NCI-H2196 (cell line): Measurements from ENCODE around the gene KLHL18.
A peak's percentile ranks its signal among the peaks of the same experiment; 100 is the strongest.
"Not testable (repeated sequence)": the region's sequence is repeated elsewhere in the genome, so short reads cannot be mapped to it uniquely, and the experiment has no call there.

Experiments used
- DNase-seq: peaks from one replicate; lab custom pipeline; 2025; ENCODE audit not compliant: unreplicated experiment; lab: John Stamatoyannopoulos, UW

The KLHL18 gene

DNA sequence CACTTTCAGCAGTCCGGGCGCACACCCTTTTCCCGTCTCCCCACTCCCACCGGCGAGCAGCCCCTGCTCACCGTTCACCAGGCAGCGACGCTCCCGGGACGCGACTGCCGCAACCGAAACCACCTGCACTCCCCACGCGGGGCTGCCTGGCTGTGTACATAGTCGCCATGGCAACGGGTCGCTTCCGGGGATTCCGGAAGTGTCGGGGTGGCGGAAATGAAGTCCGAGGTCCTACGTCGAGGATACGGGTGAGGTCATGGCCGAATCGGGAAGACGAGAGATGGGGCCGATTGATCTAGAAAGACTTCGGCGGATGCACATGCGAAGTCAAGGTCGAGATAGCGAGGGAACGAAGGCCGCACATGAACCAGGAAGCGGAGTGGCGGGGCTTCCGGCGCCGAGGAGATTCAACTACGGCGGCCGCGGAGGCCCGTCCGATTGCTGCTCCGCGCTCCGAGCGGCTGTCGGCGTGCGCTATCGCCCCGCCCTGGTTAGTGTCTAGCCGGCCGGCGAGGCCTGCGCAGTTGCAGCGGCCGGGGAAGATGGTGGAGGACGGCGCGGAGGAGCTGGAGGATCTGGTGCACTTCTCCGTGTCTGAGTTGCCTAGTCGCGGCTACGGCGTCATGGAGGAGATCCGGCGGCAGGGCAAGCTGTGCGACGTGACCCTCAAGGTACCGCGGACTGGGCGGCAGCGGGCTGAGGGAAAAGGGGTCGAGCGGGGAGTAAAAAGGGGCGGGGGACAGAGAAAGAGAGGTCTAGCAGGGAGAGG is at the start of gene KLHL18, which contains the start of gene KIF9:
KLHL18 (plus strand) TSS at position 521 of the 769 bp plus-strand sequence; CDS start at position 543, 22 bp downstream.
KIF9 (minus strand) TSS at position 376 of the 769 bp plus-strand sequence. CDS start 5,425 bp downstream, outside the sequence.
- peak; percentile 81 for DNase-seq

DNA sequence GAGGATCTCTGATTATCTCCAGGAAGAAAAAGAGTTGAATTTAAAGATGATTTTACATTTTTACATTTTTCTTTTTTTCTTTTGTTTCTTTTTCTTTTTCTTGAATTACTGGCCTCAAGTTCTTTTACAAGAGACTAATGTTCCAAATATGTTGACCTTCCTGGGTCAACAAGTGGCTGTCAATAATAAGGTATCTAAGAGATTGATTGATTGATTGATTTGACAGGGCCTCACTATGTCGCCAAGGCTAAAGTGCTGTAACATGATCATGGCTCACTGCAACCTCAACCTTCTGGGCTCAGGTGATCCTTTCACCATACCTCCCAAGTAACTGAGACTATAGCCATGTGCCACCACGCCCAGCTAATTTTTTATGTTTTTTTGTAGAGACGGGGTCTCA is 44.7 kb upstream of the KLHL18 start:
- no peak for DNase-seq

DNA sequence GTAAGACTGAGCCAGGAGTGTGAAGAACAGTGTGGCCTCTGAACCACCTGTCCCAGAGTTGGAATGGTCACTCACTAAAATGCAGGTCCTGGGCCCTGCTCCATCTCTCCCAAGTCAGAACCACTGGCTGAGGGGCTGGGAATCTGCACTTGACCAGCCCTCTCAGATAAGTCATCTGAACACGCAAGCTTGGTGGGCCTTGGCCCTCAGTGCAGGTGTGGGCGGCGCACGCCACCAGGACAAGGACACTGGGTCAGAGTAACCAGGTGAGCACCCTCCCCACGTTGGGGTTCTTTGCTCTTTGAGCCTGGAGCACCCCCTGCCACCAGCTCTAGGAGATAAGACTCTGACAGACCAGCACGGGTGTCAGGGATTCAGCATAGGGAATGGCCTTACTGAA is 42.8 kb upstream of the KLHL18 start:
- no peak for DNase-seq

DNA sequence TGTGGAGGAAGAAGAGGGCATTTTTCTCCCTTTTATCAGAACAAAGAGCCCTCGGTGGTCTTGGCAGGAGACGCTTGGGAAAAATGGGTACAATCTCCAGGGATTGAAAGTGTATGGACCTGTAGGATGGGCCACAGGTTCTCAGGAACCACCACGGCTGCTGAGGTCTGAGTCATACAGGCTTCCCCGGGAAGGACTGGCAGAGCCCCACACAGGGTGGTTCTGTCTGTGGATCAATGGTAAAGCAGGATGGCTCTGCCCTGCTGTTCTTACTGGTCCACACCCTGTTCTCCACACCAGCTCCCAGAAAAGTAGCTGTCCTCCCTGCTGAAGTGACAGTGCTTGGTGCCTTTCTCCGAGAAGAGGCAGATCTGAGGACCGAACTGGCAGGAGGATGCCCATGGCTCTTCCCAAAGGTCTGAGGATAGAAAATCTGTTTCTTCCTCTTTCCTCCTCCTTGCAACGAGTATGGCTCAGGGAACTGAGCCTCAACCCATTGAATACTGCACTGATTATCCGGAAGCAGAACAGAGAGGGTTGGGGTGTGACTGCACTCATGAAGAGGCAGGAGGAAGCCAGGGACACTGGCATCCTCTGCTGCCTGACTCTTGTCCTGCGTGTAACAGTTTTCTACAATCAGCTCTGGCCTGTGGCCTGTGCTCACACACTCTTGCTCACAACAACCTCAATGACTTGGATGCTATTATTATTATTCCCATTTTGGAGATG is 39.2 kb upstream of the KLHL18 start:
- DNase-seq, result no peak

DNA sequence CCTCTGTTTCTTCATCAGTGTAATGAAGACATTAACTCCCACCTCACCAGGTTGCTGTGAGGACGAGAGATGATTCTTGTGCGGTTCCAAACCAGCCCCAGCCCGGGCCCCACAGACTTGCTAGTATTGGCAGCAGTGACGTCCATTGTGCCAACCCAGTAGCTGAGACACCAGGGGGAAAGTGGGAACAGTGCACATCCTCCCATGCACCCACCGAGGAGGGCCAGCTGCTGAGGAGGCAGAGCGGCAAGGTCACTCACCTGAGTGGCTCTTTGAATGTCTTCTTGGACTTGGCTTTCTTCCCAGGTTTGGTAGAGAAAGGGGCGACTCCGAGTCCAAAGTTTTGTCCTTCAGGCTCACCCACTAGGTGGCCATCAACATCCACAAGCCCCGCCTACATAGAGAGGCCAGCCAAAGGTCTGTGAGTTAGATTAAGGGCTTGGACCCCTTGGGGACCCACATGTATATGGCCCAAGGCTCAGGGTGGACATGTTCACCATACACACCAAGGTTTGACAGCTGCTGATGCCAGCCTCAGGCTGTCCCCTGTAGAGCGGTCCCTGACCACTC is 38.1 kb upstream of the KLHL18 start:
- DNase-seq, result no peak

DNA sequence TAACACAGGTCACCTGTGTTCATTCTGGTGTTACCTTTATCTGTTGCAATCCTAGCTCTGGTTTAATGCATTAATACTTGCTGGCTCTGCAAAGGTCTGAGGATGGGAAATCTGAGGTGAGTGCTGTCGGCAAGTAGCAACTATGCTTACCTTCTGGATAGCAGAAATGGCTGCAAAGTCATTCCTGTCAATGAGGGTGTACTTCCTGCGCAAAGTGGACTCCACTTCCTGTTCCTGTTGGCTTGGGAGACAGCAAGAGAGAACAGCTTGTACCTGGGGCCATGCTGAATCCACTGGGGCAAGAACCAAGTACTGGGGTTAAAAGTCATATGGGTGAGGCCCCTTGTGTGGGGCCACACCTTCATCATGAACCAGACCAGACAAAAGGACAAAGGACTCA is 37.5 kb upstream of the KLHL18 start:
- no peak for DNase-seq

DNA sequence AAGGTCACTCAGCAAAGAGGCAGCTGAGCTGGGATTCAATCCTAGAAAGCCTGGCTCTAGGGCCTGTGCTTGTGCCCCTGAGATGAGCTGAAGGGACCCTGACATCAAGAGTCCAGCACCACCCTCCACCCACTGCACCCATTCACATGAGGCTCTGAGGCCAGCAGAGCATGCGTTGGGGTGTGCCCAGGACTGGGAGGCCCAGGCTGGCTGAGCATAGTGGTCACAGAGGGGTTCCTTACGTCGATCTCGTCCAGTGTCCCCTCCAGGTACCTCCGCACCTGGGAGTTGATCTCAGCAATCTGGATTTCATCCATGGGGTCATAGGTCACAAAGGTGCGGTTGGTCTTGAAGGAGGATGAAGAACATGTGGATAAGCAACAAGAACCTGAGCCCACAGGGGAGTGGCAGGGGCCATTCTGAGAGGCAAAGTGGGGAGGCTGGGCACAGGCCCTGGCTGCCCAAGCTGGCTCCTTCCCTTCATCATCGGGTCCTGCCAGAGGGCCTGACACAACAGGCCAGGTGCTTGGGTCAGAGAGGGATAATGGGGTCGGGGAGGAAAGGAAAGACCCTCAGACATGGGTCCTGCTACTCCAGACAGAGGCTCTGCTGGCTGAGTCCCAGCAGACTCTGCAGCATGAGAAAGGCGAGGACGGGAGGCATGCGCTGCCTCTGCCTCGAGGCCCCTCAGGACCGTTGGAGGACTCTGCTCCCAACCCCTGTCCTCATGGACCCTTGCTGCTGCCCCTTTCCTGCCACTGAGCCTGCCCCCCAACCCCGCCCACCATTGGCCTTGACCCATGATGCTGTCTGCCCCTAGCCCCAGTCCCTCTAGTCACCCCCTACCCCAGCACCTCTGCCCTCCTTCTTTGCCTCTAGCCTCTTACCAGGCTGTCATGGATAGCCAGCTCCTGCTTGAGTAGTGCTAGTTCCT is 35.3 kb upstream of the KLHL18 start:
- no peak for DNase-seq

DNA sequence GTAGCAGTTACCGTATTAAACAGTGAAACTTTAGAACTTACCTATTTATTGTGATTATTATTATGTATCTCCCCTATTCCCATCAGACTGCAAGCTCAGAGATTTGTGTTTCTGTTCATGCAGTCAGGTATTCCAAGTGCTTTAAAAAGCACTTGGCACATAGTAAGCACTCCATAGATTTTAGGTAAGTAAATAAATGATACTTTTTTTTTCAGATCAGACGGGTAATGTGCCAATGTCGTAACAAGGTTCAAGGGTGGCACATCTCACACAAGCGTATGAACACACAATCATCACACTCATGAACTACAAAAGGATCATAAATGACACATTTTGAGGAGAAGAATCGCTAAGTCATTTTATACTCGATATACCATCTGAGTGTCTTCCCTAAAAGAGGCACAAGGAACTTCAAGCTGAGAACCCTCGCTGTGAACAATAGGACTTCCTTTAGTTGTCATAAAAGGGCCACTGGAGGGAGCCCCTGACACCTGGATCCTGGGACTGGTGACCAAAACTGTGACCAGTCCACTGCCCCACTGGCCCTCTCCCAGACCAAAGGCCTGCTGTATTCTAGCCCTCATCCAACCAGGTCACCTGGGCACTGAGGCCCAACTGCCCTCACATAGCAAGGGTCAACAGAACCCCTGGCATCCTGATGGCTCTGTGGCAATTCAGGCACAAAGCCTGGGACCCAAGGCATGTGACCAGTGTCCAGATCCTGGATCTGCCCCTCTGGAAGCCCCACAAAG is 32.3 kb upstream of the KLHL18 start:
- DNase-seq, result no peak

DNA sequence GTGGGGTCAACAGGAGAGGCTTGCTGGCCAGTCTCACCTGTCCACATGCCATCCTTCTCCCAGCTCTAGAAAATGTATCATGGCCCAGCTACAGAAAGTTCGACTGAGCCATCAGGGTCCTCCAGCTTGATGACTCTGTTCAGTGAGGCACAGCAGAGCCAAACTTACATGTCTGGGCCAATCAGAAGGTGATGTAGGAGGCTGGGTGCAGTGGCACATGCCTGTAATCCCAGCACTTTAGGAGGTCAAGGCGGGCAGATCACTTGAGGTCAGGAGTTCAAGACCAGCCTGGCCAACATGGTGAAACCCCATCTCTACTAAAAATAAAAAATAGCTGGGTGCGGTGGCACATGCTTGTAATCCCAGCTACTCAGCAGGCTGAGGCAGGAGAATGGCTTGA is 31.7 kb upstream of the KLHL18 start:
- not testable (repeated sequence) for DNase-seq

DNA sequence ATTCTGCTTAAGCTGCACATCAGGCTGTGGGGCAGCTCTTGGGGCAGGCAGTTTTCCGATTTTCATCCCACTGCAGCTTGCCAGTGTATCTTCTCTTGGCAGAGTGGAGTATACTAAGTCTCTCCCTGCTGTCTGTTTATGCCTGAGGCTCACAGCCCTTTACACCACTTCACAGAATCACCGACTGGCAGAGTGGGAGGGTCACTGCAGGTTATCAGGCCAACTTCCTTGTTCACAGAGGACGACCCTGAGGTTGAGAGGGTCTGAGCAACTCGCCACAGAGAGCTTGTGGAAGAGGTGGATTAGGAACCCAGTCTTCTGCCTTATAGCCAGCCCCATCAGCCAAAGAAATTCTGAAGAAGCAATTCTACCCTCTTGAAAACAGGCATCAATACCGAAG is 31.1 kb upstream of the KLHL18 start:
- no peak for DNase-seq

DNA sequence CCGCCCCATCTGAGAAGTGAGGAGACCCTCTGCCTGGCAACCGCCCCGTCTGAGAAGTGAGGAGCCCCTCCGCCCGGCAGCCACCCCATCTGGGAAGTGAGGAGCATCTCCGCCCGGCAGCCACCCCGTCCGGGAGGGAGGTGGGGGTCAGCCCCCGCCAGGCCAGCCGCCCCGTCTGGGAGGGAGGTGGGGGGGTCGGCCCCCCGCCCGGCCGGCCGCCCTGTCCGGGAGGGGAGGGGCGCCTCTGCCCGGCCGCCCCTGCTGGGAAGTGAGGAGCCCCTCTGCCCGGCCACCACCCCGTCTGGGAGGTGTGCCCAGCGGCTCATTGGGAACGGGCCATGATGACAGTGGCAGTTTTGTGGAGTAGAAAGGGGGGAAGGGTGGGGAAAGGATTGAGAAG is 26.4 kb upstream of the KLHL18 start:
- DNase-seq, result not testable (repeated sequence)

DNA sequence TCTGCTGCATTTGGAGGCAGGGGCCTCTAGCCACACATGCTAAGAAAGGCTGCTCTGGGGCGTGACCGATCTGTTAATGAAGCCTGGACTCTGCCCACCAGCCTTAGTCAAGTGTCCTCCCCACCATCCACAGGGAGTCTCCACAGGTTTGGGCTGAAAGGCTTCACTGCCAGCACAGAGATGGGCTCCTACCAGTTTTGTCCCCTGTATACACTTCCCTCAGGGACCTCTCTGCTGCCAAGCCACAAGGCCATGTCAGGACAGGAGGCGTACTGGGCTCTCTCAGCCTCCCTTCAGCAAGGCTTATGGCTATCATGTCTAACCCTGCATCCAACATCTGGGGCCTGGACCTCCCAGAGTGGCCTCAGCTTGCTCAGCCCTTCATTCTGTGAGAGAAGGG is 23.6 kb upstream of the KLHL18 start:
- DNase-seq, result no peak

DNA sequence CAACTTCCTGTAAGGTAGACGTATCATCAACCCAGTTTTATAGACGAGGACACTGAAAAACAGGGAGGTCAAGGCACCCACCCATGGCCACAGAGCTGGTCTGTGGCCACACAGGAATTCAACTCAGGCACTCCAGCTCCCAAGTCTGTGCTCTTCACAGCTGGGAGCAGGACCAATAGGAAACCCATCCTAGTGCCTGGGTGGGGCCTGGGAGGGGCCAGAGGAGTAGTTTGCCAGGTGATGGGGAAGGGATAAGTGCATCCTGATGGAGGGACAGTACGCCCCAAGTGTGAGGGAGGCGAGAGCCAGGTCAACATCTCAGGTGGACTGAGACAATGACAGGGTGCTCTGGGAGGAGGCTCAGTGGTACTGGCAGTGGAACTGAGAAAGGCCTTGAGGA is 22.1 kb upstream of the KLHL18 start:
- no peak for DNase-seq

DNA sequence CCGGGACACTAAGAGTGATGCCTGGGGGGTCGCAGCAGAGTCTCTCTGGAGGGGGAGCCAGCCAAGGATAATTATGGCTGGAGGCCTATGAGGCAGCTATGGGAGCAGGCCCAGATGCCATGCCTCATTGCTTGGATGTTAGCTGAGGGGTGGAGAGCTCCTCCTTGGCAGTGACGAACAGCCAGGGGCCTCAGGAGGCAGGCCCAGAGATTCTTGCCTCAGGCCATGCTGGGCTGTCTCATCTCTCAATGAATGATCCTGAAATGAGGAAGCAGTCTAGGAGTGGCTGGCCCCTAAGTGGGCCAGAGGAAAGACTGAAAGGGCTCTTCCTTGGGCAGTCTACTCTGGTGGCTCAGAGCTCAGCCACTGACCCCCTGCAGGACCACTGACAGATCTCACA is 21.4 kb upstream of the KLHL18 start:
- DNase-seq, result no peak

DNA sequence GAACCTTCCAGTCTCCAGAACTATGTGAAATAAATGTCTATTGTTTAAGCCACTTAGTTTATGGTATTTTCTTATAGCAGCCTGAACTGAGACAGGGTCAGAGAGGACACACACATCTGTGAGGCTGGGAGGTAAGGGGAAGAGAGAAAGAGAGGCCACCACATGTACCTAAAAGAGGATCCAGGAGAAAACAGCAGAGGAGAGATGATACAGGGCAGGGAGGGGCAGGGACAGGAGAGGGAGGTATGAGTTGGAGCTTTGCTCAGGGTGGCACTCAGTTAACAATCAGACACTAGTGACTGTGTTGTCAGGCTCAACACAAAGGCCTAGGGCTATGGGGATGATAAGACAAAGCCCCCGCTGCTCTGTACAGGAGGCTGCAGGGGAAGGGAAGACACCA is 17.7 kb upstream of the KLHL18 start:
- no peak for DNase-seq

DNA sequence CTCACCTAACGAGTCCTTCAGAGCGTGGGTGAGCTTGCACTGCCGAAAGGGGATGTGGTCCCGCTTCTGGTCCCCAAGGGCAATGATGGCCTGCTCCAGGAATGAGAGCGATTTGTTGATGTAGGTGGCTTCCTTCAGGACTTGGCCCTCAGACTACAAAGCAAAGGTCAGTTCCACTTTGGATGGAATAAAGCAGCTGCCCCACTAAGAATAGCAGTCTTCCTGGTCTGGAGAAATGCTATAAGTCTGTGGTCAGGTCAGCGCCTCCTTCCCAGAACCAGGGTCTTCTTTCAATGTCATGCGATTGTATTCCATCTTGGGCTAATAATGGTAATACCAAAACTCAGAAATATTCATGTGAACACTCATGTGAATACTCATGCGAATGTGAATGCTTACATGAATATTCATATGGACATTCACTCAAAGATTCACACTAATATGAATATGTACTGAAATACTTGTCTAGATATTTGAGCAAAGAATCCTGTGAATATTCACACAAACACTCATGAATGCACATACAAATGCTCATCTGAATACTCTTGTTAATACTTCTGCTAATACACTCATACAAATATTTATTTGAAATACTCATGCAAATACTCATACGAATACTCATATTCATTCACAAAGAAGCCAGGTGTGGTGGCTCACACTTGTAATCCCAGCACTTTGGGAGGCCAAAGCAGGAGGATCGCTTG is 16.9 kb upstream of the KLHL18 start:
- no peak for DNase-seq

DNA sequence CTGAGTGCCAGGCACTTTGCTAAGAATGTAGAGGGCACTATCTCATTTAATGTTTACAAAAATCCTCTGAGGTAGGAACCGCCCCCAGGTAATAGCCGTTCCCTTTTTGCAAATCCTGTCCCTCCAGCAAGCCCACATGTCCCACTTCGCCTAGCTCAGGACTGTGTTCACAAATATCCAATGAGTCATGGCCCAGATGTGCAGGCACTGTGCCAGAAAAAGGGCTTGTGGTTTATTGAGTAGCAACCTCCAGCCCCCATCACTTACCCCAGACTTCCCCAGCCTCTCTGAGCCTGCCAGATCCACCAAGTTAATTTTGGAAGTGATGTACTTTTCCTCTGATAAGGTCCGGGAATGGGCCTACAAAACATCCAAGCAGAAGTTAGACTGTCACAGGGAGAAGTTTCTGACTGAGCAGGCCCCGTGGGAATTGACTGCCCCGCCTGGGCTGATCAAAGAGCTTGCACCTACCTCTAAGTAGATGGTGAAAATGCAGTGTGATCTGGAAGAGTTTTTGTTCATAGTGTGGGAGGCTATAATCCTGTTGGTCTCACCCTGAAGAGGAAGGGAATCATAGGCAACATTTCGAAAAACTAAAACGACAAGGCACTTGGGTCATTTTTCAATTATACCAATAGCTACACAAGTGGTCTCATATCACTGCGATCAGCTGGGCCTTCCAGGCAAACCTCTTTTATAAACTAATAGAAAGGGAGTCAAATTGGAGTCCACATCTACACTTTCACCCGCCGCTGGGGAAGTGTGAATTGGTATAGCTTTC is 15.8 kb upstream of the KLHL18 start:
- no peak for DNase-seq

DNA sequence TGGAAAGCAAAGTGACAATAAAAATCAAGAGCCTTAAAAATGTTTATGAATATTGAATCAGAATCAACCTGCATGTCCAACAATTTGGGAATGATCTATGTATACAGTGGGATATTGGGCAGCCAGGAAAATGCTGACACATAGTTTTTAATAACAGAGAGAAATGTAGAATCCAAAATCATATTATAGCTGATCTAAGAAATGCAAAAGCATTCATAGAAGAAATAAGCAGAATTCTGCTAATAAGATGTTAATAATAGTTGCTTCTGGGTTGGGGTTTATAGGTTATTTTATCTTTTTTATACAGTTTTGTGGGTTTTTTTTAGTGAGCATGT is 15.3 kb upstream of the KLHL18 start:
- no peak for DNase-seq

DNA sequence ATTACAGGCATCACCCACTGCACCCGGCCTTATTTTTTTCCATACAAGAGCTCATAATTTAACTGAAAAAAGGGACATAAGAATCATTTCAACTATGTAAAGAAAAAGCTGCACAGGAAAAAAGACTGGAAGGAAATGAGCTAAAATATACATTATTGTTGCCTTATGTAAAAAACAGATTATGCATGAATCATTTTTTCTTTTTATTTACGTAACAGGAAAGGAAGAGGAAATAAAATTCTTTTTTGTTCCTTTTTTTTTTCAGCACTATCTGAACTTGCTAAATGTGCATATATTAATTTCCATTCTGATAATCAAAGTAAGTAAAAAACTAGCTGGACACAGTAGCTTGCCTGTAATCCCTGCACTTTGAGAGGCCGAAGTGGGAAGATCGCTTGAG is 12.2 kb upstream of the KLHL18 start:
- DNase-seq, result no peak
